Lower leg skin (tissue), 3 donors: Measurements from ENCODE around the gene GABARAP.

ENCODE experiments used
- POLR2A ChIP-seq, 2 donors: fragments of 450-650 bp; IDR thresholded peaks; one replicate each; pipeline ENCODE4 v1.6.1; 2016 to 2017; ENCODE audit warnings: antibody characterized with exemption in 2 of 2, mild to moderate bottlenecking in 1 of 2, moderate library complexity in 1 of 2
- TF ChIP-seq, protein P1 (sequence below), 3 donors: fragments of 450-650 bp; IDR thresholded peaks; one replicate each; pipeline ENCODE4 v1.5.1; 2016; ENCODE audit warnings: antibody characterized with exemption in 3 of 3, mild to moderate bottlenecking in 3 of 3, moderate library complexity in 2 of 3

GRCh38 chr17:7241090-7241733 is 1.0 kb downstream of the GABARAP start:
- TF ChIP-seq, protein P1, sequence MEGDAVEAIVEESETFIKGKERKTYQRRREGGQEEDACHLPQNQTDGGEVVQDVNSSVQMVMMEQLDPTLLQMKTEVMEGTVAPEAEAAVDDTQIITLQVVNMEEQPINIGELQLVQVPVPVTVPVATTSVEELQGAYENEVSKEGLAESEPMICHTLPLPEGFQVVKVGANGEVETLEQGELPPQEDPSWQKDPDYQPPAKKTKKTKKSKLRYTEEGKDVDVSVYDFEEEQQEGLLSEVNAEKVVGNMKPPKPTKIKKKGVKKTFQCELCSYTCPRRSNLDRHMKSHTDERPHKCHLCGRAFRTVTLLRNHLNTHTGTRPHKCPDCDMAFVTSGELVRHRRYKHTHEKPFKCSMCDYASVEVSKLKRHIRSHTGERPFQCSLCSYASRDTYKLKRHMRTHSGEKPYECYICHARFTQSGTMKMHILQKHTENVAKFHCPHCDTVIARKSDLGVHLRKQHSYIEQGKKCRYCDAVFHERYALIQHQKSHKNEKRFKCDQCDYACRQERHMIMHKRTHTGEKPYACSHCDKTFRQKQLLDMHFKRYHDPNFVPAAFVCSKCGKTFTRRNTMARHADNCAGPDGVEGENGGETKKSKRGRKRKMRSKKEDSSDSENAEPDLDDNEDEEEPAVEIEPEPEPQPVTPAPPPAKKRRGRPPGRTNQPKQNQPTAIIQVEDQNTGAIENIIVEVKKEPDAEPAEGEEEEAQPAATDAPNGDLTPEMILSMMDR (IDR thresholded peaks at IDR 0.05): no peak
- TF ChIP-seq POLR2A (IDR thresholded peaks at IDR 0.05): no peak
